GM18508 (cell line): ENCODE data around the gene ERCC1.
"Not testable (repeated sequence)": the region's sequence is repeated elsewhere in the genome, so short reads cannot be mapped to it uniquely, and the experiment has no call there.

ENCODE experiments used
- ATAC-seq: cut with Tn5 transposase; IDR thresholded peaks from one replicate; pipeline ENCODE4 v1.9.1; 2021; ENCODE audit warnings: moderate number of reproducible peaks; ENCODE audit not compliant: insufficient read depth, unreplicated experiment

ERCC1 gene

DNA sequence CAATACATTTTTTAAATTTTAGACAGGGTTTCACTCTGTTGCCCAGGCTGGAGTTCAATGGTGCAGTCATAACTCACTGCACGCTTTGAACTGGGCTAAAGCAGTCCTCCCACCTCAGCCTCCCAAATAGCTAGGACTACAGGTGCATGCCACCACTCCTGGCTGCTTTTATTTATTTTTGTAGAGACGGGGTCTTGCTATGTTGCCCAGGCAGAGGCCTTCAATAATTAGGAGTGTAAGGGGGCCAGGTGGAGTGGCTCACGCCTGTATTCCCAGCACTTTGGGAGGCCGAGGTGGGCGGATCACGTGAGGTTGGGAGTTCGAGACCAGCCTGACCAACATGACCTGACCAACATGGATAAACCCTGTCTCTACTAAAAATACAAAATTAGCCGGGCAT, 8.8 kb upstream of the ERCC1 start:
- ATAC-seq = not testable (repeated sequence)

DNA sequence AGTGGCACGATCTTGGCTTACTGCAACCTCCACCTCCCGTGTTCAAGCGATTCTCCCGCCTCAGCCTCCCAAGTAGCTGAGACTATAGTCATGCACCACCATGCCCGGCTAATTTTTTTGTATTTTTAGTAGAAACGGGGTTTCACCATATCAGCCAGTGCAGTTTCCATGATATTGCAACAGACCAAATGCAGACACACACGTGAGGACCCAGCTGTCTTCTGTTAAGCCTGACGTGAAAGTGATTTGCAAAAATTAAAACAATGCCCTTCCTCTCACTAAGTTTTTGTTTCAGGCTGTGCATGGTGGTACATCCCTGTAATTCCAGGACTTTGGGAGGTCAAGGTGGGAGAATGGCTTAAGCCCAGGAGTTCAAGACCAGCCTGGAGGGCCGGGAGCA, 7.3 kb upstream of the ERCC1 start:
- ATAC-seq = not testable (repeated sequence)

DNA sequence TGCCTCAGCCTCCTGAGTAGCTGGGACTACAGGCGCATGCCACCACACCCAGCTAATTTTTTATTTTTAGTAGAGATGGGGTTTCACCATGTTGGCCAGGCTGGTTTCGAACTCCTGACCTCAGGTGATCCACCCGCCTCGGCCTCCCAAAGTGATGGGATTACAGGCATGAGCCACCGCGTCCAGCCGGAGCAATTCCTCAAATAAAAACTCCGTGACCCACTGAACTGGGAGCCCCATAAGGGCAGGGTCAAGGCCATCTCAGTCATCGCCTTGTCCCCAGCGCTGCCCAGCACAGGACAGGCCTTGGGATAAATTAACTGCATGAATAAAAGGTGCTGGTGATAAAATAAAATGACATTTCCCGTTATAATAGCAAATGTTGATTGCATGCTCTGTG, 6.2 kb upstream of the ERCC1 start:
- not testable (repeated sequence) for ATAC-seq

DNA sequence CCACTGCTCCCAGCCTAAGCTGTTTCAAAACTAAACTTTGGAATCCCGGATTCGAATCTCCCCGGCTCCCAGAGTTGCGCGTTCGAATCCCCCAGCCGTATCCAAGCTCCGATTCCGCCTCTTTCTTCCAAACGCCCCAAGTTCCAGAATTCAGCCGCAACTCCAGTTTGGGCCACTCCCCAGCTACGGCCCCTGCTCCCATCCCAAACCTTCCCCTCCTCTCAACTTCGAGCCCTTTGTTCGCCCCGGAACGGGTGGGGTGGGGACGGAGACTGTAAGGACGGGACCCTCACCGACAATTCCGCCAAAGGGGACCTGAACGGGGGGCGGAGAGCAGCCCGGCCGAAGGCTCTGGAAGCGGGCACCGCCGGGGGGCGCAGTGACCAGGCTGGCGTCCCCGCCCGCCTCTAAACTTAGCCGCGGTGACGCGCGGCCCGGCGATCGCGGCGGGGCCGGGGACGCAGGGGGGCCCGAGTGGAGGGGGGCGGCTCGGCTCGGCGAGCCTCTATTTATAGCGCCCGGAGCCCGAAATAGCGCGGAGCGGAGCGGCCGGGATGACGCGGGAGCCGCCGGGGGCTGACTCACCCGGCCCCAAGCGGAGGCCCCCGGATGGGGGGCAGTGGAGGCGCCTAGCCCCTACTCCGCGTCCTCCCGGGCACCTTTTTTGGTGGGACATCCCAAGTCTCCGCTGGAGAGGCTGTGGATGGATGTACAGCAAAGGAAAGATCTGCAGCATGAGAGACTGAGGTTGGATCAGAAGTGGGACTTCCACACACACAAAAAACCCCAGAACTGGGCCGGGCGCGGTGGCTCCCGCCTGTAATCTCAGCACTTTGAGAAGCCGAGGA, 4.9 kb upstream of the ERCC1 start:
- ATAC-seq = no peak

DNA sequence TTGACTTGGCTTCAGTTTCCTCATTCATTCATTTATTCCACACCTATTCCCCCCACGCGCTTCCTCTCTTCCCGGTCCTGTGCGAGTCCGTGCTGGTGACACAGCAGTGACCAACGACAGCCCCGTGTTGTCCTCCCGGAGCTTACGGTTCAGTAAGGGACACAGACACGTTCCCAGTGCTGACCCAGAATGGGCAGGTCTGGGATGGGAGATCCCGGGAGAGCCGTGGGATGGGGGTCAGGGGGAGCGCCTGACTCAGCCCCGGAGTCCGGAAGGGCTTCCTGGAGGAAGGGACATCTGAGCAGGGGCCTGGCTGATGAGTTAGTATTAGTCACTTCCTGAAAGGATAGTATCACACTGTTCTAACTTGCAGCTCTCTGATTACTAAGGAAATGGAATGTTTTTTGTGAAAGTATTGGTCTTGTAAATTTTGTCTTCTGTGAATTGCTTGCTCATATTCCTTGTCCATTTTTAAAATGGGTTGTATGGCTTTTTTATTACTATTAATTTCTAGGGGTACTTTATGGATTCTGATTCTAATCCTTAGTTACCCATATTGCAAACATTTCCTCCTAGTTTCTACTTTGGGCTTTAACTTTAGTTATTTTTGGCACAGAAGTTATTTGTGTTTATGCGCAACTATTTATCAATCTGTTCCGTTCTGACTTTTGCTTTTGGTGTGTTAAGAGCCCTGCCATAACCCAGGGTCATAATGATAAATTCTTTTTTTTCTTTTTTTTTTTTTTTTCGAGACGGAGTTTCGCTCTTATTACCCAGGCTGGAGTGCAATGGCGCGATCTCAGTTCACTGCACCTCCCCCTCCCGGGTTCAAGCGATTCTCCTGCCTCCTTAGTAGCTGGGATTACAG, 708 bp upstream of the ERCC1 start:
- ATAC-seq = no peak

DNA sequence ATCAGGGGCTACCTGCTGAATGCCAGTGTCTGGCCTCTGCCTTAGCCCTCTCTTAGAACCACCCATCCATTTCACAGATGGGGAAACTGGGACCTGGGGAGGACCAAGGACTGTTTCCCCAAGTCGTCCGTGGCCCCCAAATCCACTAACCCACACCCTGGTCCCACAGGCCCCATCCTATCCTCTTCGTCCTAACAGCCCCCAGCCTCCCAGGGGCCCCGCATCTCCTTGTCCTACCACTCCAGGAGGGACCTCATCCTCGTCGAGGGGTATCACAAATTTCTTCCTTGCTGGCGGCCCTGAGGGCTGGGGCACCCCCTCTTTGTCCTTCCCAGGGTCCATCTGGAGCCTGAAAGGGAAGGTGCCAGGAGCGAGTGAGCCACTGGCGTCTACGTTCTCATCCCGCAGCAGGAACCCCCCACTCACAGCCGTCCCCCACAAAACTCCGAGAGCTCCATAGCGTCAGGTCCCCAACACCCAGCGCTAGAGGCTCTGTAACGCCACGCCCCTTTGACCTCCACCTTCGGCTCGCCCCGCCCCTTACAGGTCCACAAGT, 606 bp downstream of the ERCC1 start:
- no peak for ATAC-seq

DNA sequence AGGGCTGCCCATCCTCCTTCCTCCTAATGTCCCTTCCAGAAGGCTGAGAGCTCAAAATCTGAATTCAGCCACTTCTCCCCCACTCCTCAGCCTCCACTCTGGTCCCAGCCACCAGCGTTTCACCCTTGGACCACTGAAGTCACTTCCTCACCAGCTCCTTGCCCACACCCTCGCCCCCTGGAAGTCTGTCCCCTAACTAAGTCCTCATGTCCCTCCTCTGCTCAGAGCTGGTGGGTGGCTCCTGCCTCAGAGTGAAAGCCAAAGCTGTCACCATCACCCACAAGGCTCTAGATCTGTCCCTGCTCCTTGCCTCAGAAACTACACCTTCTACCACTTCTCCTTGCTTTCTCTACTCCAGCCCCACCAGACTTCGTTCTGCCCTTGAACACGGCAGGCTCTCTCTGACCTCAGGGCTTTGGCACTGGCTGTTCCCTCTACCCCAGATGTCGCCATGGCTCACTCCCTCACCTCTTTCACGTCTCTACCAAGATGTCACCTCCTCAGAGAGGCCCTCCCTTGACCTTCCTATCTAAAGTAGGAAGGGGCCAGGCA, 1.7 kb downstream of the ERCC1 start:
- no peak for ATAC-seq

DNA sequence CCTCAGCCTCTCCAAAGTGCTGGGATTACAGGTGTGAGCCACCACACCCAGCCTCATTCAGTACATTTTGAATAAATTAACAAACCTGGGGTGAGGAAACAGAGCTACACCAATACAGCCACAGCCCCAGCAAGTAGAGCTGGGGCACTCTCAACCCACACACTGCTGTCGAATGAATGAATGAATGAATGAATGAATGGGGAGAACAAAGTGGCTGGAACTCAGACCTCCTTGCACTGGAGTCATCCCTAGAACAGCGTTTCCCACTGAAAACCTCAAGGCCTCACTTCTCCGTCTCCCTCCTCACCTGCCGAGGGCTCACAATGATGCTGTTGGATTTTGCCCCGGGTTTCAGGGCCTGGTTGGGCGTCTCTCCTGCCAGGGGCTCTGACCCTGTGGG, 2.8 kb downstream of the ERCC1 start:
- no peak for ATAC-seq

DNA sequence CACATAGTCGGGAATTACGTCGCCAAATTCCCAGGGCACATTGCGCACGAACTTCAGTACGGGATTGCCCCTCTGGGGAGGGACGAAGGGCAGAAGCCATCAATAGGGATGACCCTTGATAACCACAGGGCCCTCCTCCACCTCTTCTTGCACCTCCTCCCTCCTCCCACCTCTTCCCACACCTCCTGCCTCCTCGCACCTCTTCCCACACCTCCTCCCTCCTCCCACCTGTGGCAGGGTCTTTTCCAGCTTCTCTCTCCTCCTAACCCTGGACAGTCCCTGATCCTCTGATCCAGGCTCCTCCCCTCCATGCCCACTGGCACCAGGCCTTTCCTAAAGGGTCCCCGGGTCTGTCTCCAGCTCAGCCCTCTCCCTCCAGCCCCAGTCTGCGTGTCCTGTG, 3.4 kb downstream of the ERCC1 start:
- no peak for ATAC-seq

DNA sequence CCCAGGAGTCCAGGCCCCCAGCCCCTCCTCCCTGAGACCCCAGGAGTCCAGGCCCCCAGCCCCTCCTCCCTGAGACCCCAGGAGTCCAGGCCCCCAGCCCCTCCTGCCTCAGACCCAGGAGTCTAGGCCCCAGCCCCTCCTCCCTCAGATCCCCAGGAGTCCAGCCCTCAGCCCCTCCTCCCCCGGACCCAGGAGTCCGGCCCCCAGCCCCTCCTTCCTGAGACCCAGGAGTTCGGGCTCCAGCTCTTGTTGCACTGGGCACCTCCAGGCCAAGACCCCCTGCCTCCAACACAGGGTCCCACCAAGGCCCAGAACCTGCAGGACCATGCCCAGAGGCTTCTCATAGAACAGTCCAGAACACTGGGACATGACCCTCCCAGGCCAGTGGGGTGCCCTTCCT, 3.8 kb downstream of the ERCC1 start:
- ATAC-seq = no peak

DNA sequence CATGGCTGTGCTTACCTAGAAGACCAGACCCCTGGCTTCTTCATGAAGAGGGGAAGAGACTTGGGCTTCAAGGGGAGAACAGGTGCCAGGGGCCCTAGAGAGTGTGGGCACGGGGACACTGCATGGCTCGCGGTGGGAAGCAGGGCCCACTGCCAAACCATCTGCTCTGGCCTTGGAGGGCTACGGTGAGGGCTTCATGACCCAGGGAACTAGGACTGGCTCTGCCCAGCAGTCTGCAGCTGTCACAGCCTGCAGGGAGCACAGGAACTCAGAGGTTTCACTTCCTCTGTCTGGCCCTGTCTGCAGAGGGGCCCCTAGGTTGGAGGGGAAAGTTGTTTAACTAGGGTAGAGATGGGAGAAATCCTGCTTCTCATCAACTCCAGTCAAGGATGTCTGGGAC, 4.3 kb downstream of the ERCC1 start:
- no peak for ATAC-seq

DNA sequence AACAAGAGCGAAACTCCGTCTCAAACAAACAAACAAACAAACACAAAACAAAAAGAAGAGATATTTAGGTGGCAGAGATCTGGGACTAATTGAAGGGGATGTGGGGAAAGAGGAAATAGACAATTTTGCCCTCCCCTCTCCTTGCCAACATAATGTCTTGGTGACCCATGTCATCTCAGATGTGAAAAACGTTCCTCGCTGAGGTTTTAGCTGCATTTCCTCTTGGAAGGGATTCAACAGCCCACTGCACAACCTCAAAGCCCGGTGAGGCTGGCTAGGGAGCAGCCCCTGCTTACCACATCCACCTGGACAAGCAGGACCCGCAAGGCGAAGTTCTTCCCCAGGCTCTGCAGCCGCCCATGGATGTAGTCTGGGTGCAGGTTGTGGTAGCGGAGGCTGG, 4.9 kb downstream of the ERCC1 start:
- no peak for ATAC-seq

DNA sequence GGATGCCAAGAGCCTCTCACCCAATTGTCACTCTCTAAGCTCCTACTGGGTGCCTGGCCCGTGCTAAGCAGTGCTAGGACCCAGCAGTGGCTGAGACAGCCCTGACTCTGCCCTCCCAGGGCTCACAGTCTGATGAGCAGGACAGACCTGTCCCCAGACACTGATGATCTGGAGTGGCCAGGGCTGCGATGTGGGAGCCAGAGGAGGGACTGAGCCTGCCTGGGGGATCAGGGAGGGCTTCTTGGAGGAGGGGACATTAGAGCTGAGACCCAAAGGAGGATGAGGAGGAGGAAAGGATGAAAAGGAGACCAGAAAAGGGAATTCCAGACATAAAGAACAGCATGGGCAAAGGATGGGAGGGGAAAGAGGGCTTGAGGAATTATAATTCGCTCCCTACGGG, 6.6 kb downstream of the ERCC1 start:
- no peak for ATAC-seq

DNA sequence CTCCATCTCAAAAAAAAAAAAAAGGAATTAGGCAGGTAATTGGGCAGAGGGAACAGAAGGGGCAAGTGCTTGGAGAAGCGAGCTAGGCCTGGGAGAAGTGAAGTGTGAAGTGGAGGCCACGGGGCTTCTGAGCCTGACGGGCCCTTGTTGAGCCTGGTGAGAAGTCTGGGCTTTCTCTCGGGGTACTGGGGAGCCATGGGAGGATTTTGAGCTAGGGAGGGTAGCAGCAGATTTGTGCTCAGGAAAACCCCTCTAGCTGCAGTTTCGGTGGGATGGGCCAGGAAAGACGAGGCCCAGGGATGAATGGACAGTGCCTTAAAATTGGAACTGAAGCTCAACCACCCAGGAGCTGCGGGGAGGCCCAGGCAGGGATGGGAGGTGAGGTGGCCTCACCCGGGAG, 9.2 kb downstream of the ERCC1 start:
- no peak for ATAC-seq

DNA sequence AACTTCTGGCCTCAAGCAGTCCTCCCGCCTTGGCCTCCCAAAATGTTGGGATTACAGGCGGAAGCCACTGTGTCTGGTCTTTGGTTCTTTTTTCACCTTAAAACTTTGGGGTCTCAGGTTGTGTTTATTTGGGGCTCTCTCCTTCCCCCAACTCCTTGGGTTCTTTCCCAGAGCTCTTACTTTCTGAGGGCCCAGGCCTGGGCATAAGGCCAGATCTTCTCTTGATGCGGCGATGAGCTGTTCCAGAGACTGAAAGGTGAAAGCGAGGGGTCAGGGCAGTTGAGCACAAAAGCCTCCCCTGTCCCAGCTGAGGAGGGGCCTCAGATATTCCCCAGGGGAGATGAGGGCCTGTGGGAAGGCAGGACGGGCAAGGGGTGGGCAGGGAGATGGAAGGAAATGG, 10.2 kb downstream of the ERCC1 start:
- no peak for ATAC-seq

DNA sequence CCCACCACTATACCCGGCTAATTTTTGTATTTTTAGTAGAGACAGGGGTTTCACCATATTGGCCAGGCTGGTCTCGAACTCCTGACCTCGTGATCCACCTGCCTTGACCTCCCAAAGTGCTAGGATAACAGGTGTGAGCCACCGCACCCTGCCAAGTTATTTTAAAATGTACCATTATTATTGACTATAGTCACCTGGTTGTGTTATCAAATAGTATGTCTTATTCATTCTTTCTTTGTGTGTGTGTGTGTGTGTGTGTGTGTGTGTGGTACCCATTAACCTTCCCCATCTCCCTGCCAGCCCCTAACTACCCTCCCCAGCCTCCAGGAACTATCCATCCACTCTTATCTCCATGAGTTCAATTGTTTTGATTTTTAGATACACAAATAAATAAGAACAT, 13.4 kb downstream of the ERCC1 start:
- not testable (repeated sequence) for ATAC-seq

DNA sequence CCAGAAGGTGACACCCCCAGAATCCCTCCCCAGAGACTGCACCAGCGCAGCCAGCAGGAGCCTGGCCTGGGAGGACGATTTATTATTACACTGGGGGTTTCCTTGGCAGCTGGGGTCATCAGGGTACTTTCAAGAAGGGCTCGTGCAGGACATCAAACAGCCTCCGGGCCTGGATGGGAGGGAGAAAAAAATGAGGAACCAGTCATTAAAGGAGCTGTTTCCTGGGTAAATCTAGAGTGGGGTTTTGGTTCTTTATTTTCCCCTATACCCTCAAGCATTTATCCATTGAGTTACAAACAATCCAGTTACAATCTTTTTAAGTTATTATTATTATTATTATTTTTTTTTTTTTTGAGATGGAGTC, 14.2 kb downstream of the ERCC1 start:
- ATAC-seq = no peak

DNA sequence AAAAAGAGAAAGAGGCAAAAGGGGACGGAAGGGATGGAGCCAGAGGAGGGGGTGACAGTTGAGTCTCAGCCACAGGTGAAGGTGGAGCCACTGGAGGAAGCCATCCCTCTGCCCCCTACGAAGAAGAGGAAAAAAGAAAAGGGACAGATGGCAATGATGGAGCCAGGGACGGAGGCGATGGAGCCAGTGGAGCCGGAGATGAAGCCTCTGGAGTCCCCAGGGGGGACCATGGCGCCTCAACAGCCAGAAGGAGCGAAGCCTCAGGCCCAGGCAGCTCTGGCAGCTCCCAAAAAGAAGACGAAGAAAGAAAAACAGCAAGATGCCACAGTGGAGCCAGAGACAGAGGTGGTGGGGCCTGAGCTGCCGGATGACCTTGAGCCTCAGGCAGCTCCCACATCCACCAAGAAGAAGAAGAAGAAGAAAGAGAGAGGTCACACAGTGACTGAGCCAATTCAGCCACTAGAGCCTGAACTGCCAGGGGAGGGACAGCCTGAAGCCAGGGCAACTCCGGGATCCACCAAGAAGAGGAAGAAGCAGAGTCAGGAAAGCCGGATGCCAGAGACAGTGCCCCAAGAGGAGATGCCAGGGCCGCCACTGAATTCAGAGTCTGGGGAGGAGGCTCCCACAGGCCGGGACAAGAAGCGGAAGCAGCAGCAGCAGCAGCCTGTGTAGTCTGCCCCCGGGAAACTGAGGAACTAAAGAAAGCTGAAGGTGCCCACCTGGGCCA, 14.7 kb downstream of the ERCC1 start:
- no peak for ATAC-seq

DNA sequence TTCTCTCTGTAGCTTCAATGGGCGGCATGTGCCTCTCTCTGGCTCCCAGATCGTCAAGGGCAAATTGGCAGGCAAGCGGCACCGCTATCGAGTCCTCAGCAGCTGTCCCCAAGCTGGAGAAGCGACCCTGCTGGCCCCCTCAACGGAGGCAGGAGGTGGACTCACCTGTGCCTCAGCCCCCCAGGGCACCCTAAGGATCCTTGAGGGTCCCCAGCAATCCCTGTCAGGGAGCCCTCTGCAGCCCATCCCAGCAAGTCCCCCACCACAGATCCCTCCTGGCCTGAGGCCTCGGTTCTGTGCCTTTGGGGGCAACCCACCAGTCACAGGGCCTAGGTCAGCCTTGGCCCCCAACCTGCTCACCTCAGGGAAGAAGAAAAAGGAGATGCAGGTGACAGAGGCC, 15.6 kb downstream of the ERCC1 start:
- no peak for ATAC-seq

DNA sequence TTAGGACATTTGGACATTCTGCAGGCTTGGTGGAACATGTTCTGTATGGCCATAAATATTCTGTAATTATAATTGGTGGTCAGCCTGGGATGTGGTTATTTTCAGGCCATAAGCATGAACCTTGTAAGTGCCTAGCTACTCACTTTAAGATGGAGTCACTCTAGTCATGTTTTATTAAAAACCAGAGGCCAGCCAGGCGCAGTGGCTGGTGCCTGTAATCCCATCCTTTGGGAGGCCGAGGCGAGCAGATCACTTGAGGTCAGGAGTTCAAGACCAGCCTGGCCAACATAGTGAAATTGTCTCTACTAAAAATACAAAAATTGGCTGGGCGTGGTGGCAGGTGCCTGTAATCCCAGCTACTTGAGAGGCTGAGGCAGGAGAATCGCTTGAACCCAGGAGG, 16.1 kb downstream of the ERCC1 start:
- not testable (repeated sequence) for ATAC-seq

DNA sequence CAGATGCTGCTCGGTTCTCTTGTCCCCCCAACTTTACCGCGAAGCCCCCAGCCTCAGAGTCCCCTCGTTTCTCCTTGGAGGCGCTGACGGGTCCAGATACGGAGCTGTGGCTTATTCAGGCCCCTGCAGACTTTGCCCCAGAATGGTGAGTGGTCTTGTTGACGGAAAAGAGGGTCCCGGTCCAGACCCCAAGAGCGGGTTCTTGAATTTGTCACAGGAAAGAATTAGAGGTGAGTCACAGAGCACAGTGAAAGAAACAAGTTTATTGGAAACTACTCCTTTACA, 16.7 kb downstream of the ERCC1 start:
- ATAC-seq = no peak
